GM19467 (cell line): ENCODE measurements around the gene SLCO3A1.
A peak's percentile ranks its signal among the peaks of the same experiment; 100 is the strongest.

ENCODE experiments used
- ATAC-seq: cut with Tn5 transposase; IDR thresholded peaks from one replicate; pipeline ENCODE4 v1.9.1; 2021; ENCODE audit warnings: mild to moderate bottlenecking, moderate library complexity; ENCODE audit not compliant: unreplicated experiment

SLCO3A1 gene

DNA sequence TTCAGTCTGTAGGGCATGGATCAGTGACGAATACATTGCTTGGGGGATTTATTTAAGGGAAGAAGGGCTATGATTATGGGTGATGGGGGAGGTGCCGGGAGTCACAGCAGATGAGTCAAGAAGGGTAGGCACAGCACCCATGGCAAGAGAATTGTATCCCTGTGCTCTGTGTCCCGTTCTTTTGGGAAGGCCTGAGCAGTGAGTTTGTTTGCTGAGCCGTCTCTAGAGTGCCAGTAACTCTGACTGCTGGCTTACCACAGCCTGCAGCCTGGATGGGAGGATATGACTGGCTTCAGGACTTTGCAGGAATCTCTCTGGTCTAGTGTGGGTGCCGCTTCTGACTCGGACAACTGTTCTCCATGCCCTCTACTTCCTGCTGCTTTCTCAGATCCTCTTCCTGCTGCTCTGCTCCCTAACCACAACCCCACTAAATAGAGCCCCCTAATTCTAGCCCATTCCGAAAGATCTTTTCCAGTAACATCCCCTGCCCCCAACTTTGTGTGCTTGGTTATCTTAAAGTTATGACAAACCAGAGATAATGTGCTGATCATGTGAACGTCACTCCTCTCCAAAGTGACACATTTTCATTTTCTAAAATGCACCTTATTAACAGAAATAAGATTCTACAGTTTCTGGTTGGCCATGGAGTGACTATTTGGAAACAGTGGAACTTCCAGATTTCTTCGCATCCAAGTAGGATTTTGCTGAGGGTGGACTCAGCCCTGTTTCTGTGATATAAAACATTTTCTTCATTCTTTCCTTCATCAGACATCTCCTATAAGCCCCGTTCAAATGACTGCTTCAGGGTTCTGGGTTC lies 239.0 kb downstream of the SLCO3A1 start:
- no peak for ATAC-seq

DNA sequence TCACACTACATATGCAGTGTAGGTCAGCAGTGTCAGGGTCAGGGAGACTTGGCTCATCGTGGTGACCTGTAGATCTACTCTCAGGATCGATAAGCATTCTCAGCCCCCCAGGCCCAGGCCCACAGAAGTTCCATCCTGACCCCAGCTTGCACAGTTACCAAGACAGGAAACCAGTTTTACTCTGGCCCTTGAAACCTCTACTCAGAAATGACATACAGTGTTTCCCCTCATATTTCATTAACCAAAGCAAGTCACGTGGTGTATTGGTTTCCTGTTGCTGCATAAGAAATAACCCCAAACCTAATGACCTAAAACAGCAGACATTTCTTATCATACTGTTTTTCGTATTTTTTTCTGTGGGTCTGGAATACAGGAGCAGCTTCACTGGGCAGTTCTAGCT lies 242.2 kb downstream of the SLCO3A1 start:
- peak; percentile 77 for ATAC-seq

DNA sequence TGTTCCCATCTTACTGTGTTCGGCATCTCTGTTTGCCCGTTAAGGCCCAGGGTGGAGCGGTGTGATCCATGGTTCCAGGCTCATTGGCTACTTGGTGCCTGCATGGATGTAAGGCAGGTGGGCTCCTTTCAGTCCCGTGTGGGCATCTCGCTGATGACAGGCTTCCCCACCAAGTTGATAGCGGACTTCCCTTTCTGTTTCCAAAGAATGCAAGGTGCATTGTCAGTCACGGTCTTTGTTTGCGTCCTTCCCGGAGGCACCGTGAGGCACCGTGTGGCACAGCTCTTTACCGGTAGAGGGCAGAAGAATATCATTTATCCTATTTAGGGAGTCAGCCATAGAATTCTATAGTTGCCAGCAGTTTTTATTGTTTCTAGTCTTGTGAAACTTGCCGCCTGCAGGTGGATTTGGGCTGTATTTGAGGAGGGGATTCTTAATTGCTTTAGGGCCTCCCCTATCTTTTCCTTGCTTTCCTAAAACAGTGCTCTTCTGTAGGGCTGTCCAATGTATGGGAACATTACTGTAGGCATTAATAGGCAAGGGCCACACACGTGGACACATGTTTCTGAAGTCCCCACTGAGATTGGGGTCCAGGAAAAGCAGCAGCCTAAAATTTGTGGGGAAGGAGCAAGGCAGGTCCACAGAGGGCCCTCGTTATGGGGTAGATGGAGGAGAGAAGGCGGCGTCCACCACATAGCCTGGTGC lies 244.1 kb downstream of the SLCO3A1 start:
- ATAC-seq = no peak

DNA sequence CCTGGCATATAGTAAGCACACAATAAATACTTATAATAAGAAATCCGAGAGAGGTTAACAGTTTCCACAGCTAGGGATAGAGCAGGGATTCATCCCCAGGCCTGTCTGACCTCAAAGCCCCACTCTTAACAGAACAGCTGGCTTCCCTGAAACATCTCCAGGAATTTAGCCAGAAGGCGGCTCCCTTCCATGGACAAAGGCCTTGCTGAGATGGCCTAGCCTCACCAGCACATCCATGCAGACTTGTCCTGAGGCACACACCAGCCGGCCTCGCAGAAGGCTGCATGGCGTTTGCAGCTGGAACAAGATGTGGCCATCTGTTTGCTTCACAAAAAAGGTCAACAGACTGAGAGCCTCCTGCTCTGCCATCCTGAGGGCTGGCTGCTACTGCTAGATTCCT lies 245.4 kb downstream of the SLCO3A1 start:
- ATAC-seq = no peak

DNA sequence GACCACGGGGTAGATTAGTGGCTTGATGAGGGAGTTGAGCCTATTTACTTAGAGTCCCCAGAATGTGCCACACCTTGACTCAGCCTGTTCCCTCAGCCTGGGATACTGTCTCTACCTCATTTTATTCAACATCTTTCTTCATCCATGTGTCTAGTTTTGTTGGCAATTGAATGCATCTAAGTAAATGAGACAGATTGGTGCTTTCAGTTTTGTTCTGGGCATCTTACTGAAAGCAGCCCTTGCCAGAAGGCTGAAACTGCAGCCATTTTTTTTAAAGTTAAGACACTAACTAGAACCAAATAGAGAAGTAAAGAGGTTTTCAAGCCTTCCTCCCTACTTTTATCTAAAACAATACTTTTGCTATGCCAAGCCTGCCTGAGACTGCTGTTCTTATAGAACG lies 246.8 kb downstream of the SLCO3A1 start:
- no peak for ATAC-seq

DNA sequence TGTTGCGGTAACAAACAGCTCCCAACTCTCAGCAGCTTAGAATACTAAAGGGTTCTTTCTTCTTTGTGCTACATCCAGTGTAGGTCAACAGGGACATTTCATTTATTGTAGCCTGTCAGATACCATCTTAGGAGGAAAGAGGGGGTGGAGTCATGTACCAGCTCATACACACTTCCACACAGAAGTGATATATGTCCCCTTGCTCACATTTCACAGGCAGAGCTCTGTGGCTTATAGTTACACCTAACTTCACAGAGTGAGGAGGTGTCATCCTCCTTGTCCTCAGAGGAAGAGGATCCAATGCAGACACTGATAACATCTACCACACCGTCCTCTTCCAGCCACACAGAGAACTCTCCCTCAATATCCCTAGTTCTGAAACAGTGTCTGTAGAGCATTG lies 247.2 kb downstream of the SLCO3A1 start:
- ATAC-seq = no peak

DNA sequence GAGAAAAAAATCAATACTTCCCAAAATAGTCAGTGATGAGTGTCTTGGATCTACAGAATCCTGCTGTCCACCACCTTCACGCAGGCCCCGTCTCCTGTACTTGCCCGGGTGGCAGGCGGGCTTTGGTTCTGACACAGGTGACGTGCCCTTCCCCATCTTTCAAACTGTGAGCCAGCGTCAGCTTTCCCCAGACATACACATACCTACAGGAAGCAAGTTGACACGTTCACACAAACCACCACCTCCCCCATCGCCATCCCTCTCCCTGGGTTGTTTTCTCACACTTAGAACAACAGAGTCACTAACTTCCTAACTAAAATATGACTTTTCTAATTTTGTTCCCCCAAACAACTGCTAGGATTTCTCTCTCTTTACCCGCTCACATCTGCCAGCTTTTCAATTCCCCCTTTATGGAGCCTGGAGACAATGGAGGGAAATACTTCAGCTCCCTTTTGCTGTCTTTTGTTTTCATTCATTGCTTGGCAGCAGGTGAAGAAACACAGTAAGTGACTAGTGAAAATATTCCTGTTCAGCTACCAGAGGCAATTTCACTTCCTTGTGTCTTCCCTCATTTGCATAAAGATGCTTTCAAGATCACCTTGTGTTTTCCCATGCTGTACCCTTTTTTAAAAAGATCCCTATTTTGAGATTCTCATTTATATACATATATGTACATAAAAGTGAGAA lies 248.3 kb downstream of the SLCO3A1 start:
- ATAC-seq = no peak

DNA sequence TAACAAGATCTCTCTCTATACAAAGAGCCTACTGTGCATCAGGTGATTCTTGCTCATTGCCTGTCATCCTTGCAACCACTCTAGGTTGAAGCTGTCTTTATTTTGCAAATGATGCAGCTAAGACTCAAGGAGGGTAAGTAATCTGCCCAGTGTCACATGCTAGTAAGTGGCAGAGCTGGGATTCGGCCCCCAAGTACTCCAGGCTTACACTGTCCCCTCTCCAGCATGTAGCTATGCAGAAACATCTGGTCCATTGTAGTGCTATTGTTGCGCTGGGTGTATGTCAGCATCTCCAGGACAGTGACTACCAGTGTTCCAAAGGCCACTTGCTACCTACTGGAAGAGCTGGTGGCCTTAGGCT lies 248.9 kb downstream of the SLCO3A1 start:
- ATAC-seq = no peak

DNA sequence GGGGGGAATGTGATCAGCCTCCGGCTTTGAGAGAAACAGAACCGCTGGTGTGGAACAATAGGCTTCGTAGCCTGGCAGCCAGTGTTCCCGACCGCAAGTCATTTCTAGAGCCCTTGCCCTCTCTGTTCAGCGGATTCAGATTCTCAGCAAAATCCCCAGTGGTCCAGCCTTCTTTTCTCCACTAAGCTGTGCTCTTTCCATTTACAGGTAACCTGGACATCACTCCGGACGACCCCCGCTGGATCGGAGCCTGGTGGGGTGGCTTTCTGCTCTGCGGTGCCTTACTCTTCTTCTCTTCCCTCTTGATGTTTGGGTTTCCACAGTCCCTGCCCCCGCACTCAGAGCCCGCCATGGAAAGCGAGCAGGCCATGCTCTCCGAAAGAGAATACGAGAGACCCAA lies 250.6 kb downstream of the SLCO3A1 start:
- no peak for ATAC-seq

DNA sequence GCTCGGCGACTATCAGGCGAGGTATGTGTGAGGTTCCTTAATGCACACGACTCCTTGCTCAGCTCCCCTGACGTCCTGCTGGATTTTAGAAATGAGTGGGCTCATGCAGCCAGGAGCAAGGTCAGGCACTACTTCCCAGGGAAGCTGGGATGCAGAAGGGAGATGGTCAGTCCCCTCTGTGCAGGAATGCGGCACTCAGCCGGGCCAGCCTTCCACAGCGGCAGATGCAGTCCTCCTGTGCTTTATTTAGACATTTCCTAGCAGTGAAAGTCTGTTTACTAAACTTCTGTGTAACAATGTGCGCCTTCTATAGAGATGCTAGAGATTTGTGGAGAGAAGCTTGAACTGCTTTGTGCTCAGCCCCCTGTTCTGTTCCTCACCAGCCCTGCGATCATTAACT lies 252.1 kb downstream of the SLCO3A1 start:
- no peak for ATAC-seq

DNA sequence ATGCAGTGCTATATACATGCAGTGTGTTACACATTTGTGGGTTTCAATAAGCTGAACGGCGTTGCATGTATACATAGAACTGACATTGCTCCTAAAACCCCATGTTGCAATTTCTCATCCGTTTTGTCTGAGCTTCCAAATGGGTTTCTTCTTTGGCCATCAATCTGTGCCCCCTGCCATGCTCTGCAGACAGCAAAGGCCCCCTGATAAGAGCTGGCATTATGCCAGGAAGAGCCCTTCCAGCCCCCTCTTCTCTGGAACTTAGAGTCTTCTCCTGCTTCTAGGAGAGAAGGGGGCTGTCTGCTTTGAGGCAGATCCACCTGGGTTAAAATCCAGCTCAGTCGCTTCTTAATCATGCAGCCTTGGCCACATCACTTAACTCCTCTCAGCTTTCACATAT lies 254.0 kb downstream of the SLCO3A1 start:
- ATAC-seq = no peak

DNA sequence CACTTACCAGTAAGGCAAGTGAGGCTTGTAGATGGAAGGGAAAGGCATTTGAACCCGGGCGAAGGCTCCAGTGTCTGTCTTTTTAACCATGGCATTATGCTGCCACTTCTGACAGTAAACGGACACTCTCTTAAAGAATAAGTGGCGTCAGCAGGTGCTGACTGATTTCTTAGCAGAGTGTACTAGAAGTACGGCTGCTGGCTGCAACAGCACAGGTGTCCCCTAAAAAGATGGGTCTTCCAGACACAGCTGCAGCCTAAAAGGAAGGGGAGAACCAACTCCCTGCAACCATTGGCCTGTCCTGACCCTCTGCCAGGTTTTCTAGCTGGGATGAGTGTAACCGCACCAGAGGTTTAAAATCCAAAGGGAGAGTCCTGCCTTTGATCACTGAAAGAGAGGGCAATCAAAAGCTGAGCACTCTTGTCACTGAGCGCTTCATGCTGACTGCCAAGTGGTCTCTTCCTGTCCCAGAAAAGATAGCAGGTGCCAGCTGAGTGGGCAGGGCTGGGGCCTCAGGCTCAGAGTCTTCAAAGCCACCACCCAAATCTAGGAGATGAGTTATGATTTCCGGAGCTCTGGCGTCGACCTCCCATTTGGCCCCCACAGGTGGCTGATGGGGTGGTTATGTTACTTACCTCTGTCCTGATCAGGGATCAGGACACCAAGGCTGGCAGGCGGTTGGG lies 255.8 kb downstream of the SLCO3A1 start:
- ATAC-seq = no peak

DNA sequence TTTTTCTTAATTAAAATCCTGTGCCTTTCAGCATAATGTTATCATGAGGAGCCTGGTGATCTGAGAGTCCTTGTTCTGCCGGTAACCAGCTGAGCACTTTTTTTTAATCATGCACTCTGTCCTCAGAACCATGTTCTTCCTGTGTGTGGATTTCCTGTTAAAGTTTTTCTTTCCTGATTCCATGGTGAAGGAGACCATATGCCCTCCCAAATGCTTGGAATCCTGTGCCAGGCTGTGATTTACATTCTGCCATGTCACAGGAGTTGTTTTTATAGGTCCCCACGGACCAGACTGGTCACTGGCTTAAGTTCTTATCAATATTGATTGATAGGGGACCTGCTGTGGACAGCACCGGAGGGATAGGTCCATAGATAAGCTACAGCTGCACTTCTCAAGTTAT lies 257.8 kb downstream of the SLCO3A1 start:
- ATAC-seq = no peak

DNA sequence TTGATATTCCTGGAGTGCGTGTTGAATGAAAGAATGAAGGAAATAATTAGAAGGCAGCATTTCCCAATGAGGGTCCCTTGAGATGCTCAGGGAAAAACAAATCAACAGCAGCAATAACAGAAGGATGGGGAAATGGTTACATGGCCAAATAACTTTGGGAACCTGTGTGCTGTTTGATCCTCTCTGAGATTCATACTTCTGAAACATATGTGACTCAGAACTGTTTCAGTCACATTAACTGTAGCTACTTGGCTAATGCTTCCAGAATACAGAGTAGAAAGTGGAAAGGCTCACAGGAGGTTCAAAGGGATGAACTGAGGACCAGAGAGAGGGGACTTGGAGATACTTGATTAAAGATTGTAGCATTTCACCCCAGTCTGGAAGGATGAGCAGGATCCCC lies 258.2 kb downstream of the SLCO3A1 start:
- no peak for ATAC-seq

DNA sequence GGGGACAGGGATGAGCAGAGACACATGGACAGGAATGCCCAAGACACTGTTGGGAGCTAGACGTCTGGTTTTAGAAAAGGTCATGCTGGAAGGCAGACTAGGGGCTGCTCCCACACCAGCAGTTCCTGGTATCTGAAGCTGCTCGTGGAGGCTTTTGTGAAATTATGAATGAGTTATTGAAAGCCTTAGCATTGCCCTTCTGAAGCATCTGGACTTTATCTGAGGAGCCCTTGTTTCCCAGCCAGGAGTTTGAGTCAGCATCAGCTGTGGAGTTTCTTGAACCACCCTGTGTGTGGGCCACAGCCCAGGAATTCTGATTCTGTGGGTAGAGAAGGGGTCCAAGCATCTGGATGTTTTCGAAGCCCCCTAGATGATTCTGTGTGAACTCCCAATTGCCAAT lies 258.7 kb downstream of the SLCO3A1 start:
- ATAC-seq = no peak

DNA sequence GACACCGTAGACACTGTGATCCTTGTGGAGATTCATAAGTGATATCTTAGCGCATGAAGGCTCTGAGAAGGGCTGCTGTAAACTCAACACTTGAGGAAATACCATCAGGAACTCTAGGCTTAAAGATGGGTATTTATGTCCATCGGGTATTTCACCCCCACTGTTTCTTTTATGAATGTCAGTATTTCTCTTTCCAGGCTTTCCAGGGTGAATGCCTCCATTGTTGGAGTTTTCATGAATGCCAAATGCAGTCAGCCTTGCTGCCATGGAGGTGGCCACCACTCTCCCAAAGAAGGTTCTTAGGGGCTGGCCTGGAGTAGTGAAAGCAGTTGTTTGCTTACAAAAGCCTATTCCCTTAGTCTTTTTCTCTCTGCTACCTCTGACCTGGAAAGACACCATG lies 259.2 kb downstream of the SLCO3A1 start:
- no peak for ATAC-seq

DNA sequence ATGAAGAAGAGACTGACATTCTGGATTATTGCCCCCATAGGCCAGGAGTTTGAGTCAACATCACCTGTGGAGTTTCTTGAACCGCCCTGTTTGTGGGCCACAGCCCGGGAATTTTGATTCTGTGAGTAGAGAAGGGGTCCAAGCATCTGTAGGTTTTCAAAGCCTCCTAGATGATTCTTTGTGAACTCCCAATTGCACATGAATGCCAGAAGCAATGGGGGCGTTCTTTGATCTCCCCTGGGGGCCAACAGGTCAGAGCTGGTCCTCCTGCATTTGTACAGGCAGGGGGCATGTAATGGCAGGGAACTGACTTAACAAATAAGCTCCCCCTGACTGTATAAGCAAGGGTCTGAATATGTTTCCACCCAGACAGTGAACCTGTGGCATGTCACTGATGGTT lies 260.3 kb downstream of the SLCO3A1 start:
- no peak for ATAC-seq

DNA sequence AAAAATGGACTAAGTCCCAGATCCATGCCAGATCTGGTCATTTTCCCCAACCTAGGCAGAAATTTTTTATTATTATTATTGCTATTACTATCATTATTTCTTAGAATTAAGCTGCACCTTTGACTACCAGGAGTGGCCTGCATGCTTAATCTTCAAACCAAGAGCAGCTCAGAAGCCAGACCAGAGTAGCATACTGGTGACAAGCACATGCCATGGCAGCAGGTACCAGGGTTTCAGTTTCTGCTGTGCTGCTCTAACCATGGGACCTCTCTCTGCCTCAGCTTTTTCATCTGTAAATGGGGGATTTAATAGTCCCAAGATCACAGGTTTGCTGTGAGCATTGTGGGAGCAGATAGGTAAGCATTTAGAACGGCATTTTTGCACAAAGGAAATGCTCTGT lies 262.3 kb downstream of the SLCO3A1 start:
- ATAC-seq = no peak

DNA sequence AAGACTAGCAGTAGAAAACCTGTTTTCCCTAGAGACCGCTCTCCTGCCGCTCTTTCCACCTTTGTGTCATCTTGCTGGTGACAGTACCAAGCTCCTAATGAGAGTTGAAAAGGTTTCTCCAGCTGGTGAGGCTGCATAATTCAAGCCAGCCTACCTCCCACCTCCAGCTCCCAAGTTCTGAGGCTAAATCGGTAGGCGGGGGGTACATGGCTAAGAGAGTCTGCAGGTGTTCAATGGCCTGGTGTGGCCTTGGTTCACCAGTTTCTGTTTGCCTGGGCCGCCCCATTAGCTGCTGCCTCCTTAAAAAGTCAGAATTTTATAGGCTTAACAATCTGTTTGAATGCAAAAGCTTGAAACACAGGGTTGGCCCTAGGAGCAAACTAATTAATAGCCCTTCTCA lies 262.8 kb downstream of the SLCO3A1 start:
- ATAC-seq = no peak

DNA sequence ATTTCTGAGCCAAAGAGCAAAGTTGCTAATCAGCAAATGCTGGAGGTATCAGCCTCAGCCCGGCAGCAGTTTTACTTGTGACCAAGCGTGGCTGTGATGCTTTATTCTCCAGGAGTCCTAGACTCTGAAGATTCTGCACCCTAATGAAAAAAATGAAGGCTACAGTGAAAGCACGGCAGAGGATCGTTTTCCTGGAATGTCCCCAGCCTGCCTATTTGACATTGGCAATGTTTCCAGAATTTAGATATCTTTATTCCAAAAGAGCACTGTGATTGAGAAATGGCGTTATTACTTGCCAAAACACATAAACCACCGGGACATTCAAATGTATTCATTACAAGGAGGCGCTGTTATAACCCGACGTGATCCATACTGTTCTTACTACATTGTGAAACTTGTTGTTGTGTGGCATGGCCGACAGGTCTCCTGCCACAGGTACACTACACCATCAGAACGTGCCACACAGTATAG lies 263.8 kb downstream of the SLCO3A1 start:
- no peak for ATAC-seq

DNA sequence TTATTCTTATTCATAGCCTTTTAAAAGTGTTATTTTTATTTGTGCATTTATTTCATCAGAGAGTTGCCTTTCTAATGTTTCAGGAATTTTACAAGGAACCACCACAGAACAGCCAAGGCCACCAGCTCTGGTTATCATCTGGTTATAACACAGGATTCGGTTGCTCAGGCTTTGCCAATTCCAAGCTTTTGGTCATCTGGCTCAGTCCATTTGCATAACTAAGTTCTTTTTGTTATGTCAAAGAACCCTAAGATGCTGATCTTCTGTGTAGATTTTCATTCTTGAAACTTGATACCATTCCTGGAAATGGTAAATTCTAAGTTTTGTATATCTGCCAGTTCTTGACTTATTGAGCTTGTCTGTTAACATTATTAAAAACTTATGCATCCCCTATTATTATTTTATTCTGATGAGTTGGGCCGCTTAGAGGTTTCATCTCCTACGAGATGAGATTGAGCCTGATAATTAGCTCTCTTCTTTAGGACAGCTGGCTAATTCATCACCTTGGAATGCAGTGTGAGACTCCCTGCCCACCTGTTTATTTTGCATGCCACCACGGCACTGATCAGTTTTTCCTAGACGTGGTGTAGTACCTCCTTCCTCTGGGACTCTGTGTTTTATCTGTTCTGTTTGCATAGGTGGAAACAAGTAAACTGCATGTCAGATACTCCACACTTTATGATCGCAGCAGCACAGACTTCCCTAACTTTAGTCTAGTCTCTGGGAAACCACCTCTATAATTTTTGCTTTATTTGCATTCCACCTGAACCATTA lies 264.8 kb downstream of the SLCO3A1 start:
- no peak for ATAC-seq
